Glutamatergic neuron (in vitro differentiated cells): Measurements from ENCODE around the gene IMMT. TPM values are rescaled to one million over a fixed set of nuclear protein-coding genes. Genes with fewer than 3 reads are reported as not detected.

Source experiments
- DNase-seq: peaks from one replicate; pipeline ENCODE4 v3.0.0; 2022
- H3K27ac Mint-ChIP-seq: one replicate; pipeline ENCODE4 v1.8.0; 2020; ENCODE audit warnings: mild to moderate bottlenecking, mixed read lengths, inconsistent platforms; ENCODE audit not compliant: unreplicated experiment
- H3K27me3 Mint-ChIP-seq: one replicate; pipeline ENCODE4 v1.8.0; 2020; ENCODE audit warnings: mild to moderate bottlenecking, moderate library complexity, mixed read lengths, inconsistent platforms; ENCODE audit not compliant: unreplicated experiment
- H3K36me3 Mint-ChIP-seq: one replicate; pipeline ENCODE4 v1.8.0; 2020; ENCODE audit warnings: mild to moderate bottlenecking, mixed read lengths, inconsistent platforms; ENCODE audit not compliant: unreplicated experiment
- H3K4me1 Mint-ChIP-seq: one replicate; pipeline ENCODE4 v1.8.0; 2020; ENCODE audit warnings: mild to moderate bottlenecking, low read depth, mixed read lengths, inconsistent platforms; ENCODE audit not compliant: unreplicated experiment
- H3K4me3 Mint-ChIP-seq: one replicate; pipeline ENCODE4 v1.8.0; 2020; ENCODE audit warnings: mild to moderate bottlenecking, mixed read lengths, inconsistent platforms; ENCODE audit not compliant: unreplicated experiment
- H3K9me3 Mint-ChIP-seq: one replicate; pipeline ENCODE4 v1.8.0; 2020; ENCODE audit warnings: mild to moderate bottlenecking, moderate library complexity, mixed read lengths, inconsistent platforms; ENCODE audit not compliant: unreplicated experiment
- total RNA-seq: library from RNA; stranded (reverse); fragmentation: NEBNext Ultra II Directional; extraction: Animal tissue kit (Norgen Biotek cat#: 25700); gene quantifications from one replicate; pipeline ENCODE4 v1.2.1, GENCODE V29; 2021; ENCODE audit not compliant: unreplicated experiment
- TF ChIP-seq, protein P1 (sequence below): fragments of 200-600 bp; sonication (generic); IDR thresholded peaks from one replicate; pipeline ENCODE4 v1.5.0; 2021; ENCODE audit not compliant: partially characterized antibody, unreplicated experiment

IMMT gene
- total RNA-seq, 1 donor from 2014 or later = 124 TPM

DNA sequence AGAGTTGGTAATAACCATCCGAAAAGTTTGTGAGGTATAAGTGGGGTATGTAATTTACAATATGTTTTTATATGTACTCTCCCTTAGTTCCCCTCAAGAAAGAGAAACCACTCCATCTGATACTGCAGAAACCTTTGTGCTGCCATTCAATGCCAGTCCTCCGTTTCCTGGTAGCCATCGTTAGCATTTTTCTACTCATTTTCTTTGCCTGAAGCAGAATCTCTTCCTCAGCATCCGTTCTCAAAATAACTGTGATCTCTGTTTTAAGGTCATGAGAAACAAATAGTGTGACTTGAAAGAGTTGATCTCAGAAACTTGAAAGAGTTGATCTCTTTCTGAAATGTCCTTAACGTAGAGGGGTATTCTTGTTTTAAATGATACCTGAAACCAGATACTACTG, 88.2 kb downstream of the IMMT start:
- TF ChIP-seq, protein P1, sequence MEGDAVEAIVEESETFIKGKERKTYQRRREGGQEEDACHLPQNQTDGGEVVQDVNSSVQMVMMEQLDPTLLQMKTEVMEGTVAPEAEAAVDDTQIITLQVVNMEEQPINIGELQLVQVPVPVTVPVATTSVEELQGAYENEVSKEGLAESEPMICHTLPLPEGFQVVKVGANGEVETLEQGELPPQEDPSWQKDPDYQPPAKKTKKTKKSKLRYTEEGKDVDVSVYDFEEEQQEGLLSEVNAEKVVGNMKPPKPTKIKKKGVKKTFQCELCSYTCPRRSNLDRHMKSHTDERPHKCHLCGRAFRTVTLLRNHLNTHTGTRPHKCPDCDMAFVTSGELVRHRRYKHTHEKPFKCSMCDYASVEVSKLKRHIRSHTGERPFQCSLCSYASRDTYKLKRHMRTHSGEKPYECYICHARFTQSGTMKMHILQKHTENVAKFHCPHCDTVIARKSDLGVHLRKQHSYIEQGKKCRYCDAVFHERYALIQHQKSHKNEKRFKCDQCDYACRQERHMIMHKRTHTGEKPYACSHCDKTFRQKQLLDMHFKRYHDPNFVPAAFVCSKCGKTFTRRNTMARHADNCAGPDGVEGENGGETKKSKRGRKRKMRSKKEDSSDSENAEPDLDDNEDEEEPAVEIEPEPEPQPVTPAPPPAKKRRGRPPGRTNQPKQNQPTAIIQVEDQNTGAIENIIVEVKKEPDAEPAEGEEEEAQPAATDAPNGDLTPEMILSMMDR = no peak

DNA sequence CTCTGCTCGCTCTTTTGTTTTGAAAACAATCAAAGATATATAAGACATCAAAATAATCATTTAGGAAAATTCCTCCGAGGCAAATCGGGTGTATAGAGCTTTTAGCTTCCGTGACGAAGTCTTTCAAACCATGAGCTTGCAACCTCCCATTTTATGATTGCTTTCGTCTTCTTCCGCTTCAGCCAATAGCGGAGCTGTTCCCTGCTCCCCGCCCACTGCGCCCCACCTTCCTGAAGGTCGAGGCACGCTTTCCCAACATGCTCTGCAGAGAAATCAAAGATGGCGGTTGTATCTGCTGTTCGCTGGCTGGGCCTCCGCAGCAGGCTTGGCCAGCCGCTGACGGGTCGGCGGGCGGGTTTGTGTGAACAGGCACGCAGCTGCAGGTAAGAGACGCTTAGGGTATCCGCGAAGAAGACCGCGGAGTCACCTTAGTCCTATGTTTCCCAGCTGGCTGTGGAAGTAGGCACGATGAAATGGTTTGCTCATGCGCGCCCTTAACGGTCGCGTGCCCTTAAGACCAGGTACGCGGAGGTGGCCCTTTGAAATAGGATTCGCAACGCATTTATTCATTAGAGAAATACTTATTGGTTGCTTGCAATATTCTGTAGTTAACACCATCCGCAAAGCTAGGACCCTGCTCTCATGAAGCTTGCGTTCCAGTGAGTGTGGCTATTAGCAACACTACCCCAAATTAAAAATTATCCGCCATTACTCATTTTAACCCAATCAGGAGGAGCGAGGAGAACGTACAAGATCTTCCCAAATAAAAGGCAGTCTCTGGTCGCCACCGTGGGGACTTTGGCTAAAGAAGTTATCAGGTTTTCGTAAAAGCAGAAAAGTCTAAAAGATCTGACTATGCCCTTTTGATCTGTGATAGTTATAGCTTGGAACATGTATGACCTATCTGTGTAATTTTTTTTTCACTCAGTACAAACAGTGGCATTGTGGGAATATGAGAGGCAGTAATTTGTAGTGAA, 89.0 kb downstream of the IMMT start, which contains the start of gene PTCD3:
Gene PTCD3, plus strand, starts transcription at position 267 of the 977 bp plus-strand sequence. Its CDS starts 13 bp downstream, at position 280.
- peaks cover 13% of the 10 kb centered on the region for H3K4me1 Mint-ChIP-seq
- TF ChIP-seq, protein P1 = no peak
- H3K36me3 Mint-ChIP-seq = peaks cover 8% of the 10 kb centered on the region
- H3K4me3 Mint-ChIP-seq = peak within 1 kb of the TSS; percentile 98
- DNase-seq = peak; percentile 93
- peaks cover 8% of the 10 kb centered on the region for H3K27me3 Mint-ChIP-seq
- peaks cover 12% of the 10 kb centered on the region for H3K9me3 Mint-ChIP-seq
- peak within 1 kb of the TSS; percentile 100 for H3K27ac Mint-ChIP-seq

More for the DNA sequence above, 88.2 kb downstream of the IMMT start:
- H3K36me3 Mint-ChIP-seq = peaks cover 7% of the 10 kb centered on the region
- H3K4me1 Mint-ChIP-seq = peaks cover 13% of the 10 kb centered on the region
- peak overlapping the region; percentile 98 for H3K4me3 Mint-ChIP-seq
- peaks cover 12% of the 10 kb centered on the region for H3K9me3 Mint-ChIP-seq
- H3K27ac Mint-ChIP-seq = peak overlapping the region; percentile 100
- peaks cover 8% of the 10 kb centered on the region for H3K27me3 Mint-ChIP-seq
- DNase-seq = no peak

DNA sequence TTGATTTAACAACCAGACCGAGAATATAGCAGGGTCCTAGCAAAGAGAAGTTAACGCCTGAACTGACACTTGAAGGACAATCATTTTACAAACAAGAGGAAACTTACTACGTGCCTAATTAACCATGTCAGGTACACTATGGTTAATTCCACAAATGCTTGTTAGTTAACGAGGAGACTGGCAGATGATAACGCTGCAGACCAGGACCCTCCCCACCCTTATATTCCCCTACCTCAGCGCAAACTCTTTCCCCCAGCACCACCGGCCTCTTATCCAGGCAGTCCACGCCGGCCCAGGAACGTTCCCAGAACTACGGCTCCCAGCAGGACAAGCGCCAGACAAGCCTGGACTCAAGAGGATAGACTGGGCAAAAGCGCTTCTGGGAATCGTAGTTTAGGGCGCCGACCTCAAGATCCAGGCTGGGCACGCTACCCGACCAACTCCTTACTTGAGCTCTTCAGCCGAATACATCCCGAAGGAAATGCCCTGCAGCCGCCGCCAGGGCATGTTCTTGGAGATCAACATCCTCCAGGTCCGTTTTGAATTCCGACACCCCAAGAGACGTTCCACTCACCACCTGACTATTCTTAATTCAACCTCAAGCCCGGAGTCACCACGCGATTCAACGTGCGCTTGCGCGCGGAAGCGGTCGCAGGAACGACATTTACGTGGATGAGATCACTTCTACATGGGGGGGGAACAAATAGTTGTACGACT, 89.9 kb downstream of the IMMT start, which contains the start of gene POLR1A:
Gene POLR1A, minus strand, starts transcription at position 635 of the 717 bp plus-strand sequence. Its CDS starts 110 bp downstream, at position 525.
- peak within 1 kb of the TSS; percentile 100 for H3K27ac Mint-ChIP-seq
- peaks cover 8% of the 10 kb centered on the region for H3K27me3 Mint-ChIP-seq
- H3K4me1 Mint-ChIP-seq = peaks cover 13% of the 10 kb centered on the region
- peak within 1 kb of the TSS; percentile 98 for H3K4me3 Mint-ChIP-seq
- H3K9me3 Mint-ChIP-seq = peaks cover 12% of the 10 kb centered on the region
- TF ChIP-seq, protein P1 = no peak
- peak; percentile 84 for DNase-seq
- peaks cover 8% of the 10 kb centered on the region for H3K36me3 Mint-ChIP-seq

DNA sequence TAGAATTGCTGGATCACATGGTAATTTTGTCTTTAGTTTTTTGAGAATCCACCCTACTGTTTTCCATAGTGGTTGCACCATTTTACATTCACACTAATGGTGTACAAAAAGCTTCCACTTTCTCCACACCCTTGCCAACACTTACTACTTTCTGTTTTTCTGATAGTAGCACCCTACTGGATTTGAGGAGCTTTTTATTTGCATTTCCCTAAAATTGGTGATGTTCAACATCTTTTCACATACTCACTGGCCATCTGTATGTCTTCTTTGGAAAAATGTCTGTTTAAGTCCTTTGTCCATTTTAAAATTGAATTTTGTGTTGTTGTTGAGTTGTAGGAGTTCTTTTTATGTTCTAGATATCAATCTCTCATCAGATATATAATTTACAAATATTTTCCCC, 93.1 kb downstream of the IMMT start:
- DNase-seq = no peak
- Mint-ChIP-seq H3K9me3 (peaks cover 12% of the 10 kb centered on the region), H3K27ac (no peak overlapping the region), H3K4me1 (peaks cover 10% of the 10 kb centered on the region), H3K27me3 (peaks cover 8% of the 10 kb centered on the region), H3K4me3 (no peak overlapping the region), H3K36me3 (peaks cover 8% of the 10 kb centered on the region)
- TF ChIP-seq, protein P1 = no peak
